GM23338 (cell line): ENCODE results near the gene ZNF23. TPM values are rescaled to one million over a fixed set of nuclear protein-coding genes. Genes with fewer than 3 reads are reported as not detected.

Experiments
- ATAC-seq: fragments of 200-7000 bp; cut with Tn5 transposase; 3 replicates; pipeline ENCODE4 v1.9.1; 2020
- DNase-seq: peaks from one replicate; pipeline ENCODE4 v3.0.0-alpha.2; 2015; ENCODE audit warnings: low spot score
- H2AFZ ChIP-seq: fragments of 200-600 bp; sonication (generic); 2 replicates; pipeline ENCODE4 v1.8.0; 2016; ENCODE audit warnings: antibody characterized with exemption, mild to moderate bottlenecking, moderate library complexity
- H3F3A ChIP-seq: fragments of 200-600 bp; sonication (generic); replicated peaks from 2 replicates; pipeline ENCODE4 v1.8.0; 2017; ENCODE audit warnings: antibody characterized with exemption, mixed run types, low read depth
- H3K27ac ChIP-seq: fragments of 200-600 bp; sonication (generic); 2 replicates; pipeline ENCODE4 v1.6.1; 2016; ENCODE audit warnings: low read depth
- H3K27me3 ChIP-seq: fragments of 200-600 bp; sonication (generic); 2 replicates; pipeline ENCODE4 v1.8.0; 2016; ENCODE audit warnings: mild to moderate bottlenecking, mixed run types, moderate library complexity; ENCODE audit not compliant: insufficient read depth
- H3K36me3 ChIP-seq: fragments of 200-600 bp; sonication (generic); 2 replicates; pipeline ENCODE4 v1.8.0; 2016; ENCODE audit warnings: mild to moderate bottlenecking; ENCODE audit not compliant: insufficient read depth
- H3K4me1 ChIP-seq: fragments of 200-600 bp; sonication (generic); 2 replicates; pipeline ENCODE4 v1.8.0; 2016; ENCODE audit warnings: mild to moderate bottlenecking, moderate library complexity; ENCODE audit not compliant: insufficient read depth
- H3K4me2 ChIP-seq: fragments of 200-600 bp; sonication (generic); 2 replicates; pipeline ENCODE4 v1.7.1; 2017; ENCODE audit warnings: mixed run types
- H3K4me3 ChIP-seq: fragments of 200-600 bp; sonication (generic); 2 replicates; pipeline ENCODE4 v1.6.1; 2016; ENCODE audit warnings: mixed run types
- H3K79me2 ChIP-seq: fragments of 200-600 bp; sonication (generic); replicated peaks from 2 replicates; pipeline ENCODE4 v1.8.0; 2017; ENCODE audit warnings: mild to moderate bottlenecking; ENCODE audit not compliant: insufficient read depth
- H3K9me2 ChIP-seq: fragments of 200-600 bp; sonication (generic); 2 replicates; pipeline ENCODE4 v1.8.0; 2017; ENCODE audit not compliant: insufficient read depth
- H4K20me1 ChIP-seq: fragments of 200-600 bp; sonication (generic); replicated peaks from 2 replicates; pipeline ENCODE4 v1.8.0; 2017; ENCODE audit warnings: mild to moderate bottlenecking; ENCODE audit not compliant: insufficient read depth
- H3K27ac Mint-ChIP-seq: 2 replicates; pipeline ENCODE4 v1.8.0; 2020; ENCODE audit warnings: inconsistent platforms, mild to moderate bottlenecking, moderate library complexity, mixed read lengths
- H3K27me3 Mint-ChIP-seq: 3 replicates; pipeline ENCODE4 v1.8.0; 2022; ENCODE audit warnings: low read depth, mild to moderate bottlenecking, moderate library complexity, mixed read lengths, inconsistent platforms; ENCODE audit not compliant: insufficient read depth, poor library complexity
- H3K36me3 Mint-ChIP-seq: 3 replicates; pipeline ENCODE4 v1.8.0; 2021; ENCODE audit warnings: low read depth, mild to moderate bottlenecking, inconsistent platforms, moderate library complexity, mixed read lengths
- H3K4me1 Mint-ChIP-seq: 3 replicates; pipeline ENCODE4 v1.8.0; 2020; ENCODE audit warnings: mild to moderate bottlenecking, inconsistent platforms, mixed read lengths
- H3K4me3 Mint-ChIP-seq: 3 replicates; pipeline ENCODE4 v1.8.0; 2021; ENCODE audit warnings: moderate library complexity, mild to moderate bottlenecking, inconsistent platforms, mixed read lengths
- H3K9me3 Mint-ChIP-seq: 3 replicates; pipeline ENCODE4 v1.8.0; 2020; ENCODE audit warnings: moderate library complexity, mild to moderate bottlenecking, inconsistent platforms, mixed read lengths
- CREB1 ChIP-seq: fragments of 250-450 bp; sonication (Bioruptor Pico); IDR thresholded peaks from 2 replicates; pipeline ENCODE4 v1.5.0; 2020; ENCODE audit warnings: low read depth, mild to moderate bottlenecking, moderate library complexity
- CTCF ChIP-seq, 2 experiments: fragments of 200-600 bp in 1 of 2; sonication (generic) in 1 of 2; conservative IDR thresholded peaks; 2 replicates each; pipeline versions ENCODE4 v1.5.1 to v1.6.1; 2016 to 2017; ENCODE audit warnings: antibody characterized with exemption in 2 of 2, low read depth in 2 of 2, mild to moderate bottlenecking in 2 of 2, moderate library complexity in 1 of 2
- ETS1 ChIP-seq: IDR thresholded peaks from 2 replicates; pipeline ENCODE4 v1.6.1; 2016; ENCODE audit warnings: antibody characterized with exemption
- EZH2 ChIP-seq: fragments of 200-600 bp; sonication (generic); IDR thresholded peaks from one replicate; pipeline ENCODE4 v1.8.0; 2017; ENCODE audit warnings: antibody characterized with exemption, mild to moderate bottlenecking, low read depth; ENCODE audit not compliant: unreplicated experiment
- EZH2phosphoT487 ChIP-seq: fragments of 200-600 bp; sonication (generic); IDR thresholded peaks from one replicate; pipeline ENCODE4 v1.8.1; 2018; ENCODE audit warnings: antibody characterized with exemption; ENCODE audit not compliant: unreplicated experiment
- JUNB ChIP-seq: IDR thresholded peaks from one replicate; pipeline ENCODE4 v1.6.1; 2016; ENCODE audit warnings: antibody characterized with exemption; ENCODE audit not compliant: unreplicated experiment
- NANOG ChIP-seq: IDR thresholded peaks from 2 replicates; pipeline ENCODE4 v1.6.1; 2016; ENCODE audit warnings: antibody characterized with exemption, borderline replicate concordance
- POLR2AphosphoS5 ChIP-seq: IDR thresholded peaks from 2 replicates; pipeline ENCODE4 v1.6.1; 2016; ENCODE audit warnings: antibody characterized with exemption, low read depth
- REST ChIP-seq: IDR thresholded peaks from one replicate; pipeline ENCODE4 v1.6.1; 2018; ENCODE audit warnings: antibody characterized with exemption; ENCODE audit not compliant: unreplicated experiment
- STAT1 ChIP-seq: IDR thresholded peaks from one replicate; pipeline ENCODE4 v1.6.1; 2016; ENCODE audit warnings: antibody characterized with exemption; ENCODE audit not compliant: unreplicated experiment
- ZNF114 ChIP-seq: fragments of 250-450 bp; sonication (Bioruptor Pico); IDR thresholded peaks from 2 replicates; pipeline ENCODE4 v1.5.0; 2020; ENCODE audit warnings: mild to moderate bottlenecking, moderate library complexity
- ZNF331 ChIP-seq: fragments of 250-450 bp; sonication (Bioruptor Pico); IDR thresholded peaks from 2 replicates; pipeline ENCODE4 v1.5.0; 2020; ENCODE audit warnings: low read depth, mild to moderate bottlenecking, moderate library complexity
- ZNF462 ChIP-seq: fragments of 250-450 bp; sonication (Bioruptor Pico); IDR thresholded peaks from 2 replicates; pipeline ENCODE4 v1.5.0; 2020; ENCODE audit warnings: mild to moderate bottlenecking, moderate library complexity
- polyA plus RNA-seq: library from polyadenylated mRNA; unstranded; fragments of >200 nt; fragmentation: Nextera tagmentation; extraction: Ambion mirVana; gene quantifications from 2 replicates; pipeline ENCODE4 v1.2.1, GENCODE V29; 2016
- total RNA-seq: library from RNA; depleted of rRNA; stranded (reverse); fragments of >200 nt; shearing (Covaris generic); gene quantifications from 2 replicates; pipeline ENCODE4 v1.2.3, GENCODE V29; 2014

Gene ZNF23
- total and polyA plus RNA-seq, 2 experiments from 2014 or later = 8.4 to 8.8 TPM

- Histone ChIP-seq H3K27me3 (no peaks in the 10 kb centered on the region), H3K4me2 (no peak overlapping the region), H3K4me1 (no peaks in the 10 kb centered on the region; the same call in none of the 2 replicates), H3K36me3 (no peaks in the 10 kb centered on the region), H4K20me1 (no peaks in the 10 kb centered on the region), H3F3A (no peaks in the 10 kb centered on the region), H3K27ac (no peak overlapping the region), H2AFZ (no peak overlapping the region), H3K79me2 (no peaks in the 10 kb centered on the region), H3K4me3 (no peak overlapping the region), H3K9me2 (no peaks in the 10 kb centered on the region)
- Mint-ChIP-seq H3K27ac (no peak overlapping the region), H3K36me3 (0 out of 3 replicates have a peak, but pooled peaks cover 3% of the 10 kb centered on the region), H3K4me1 (peaks cover 7% of the 10 kb centered on the region; the same call in 2 of the 3 replicates), H3K9me3 (no peaks in the 10 kb centered on the region), H3K27me3 (no peaks in the 10 kb centered on the region), H3K4me3 (no peak overlapping the region)
- no peak for TF ChIP-seq POLR2AphosphoS5
- TF ChIP-seq JUNB = no peak
- TF ChIP-seq CTCF (conservative IDR thresholded peaks at IDR 0.05; ENCODE audit: low read depth in 2 of 2) = no peak
- no peak for TF ChIP-seq ETS1
- TF ChIP-seq ZNF462 (CRISPR knock-in tag) = no peak
- no peak for TF ChIP-seq REST
- no peak for TF ChIP-seq NANOG
- no peak for TF ChIP-seq STAT1
- no peak for TF ChIP-seq EZH2
- TF ChIP-seq EZH2phosphoT487 = no peak
- TF ChIP-seq ZNF114 (CRISPR knock-in tag) = no peak
- TF ChIP-seq CREB1 (CRISPR knock-in tag) = no peak
- no peak for TF ChIP-seq ZNF331 (CRISPR knock-in tag)
- no peak for DNase-seq
- no peak for ATAC-seq
Measured at GRCh38 chr16:71482569-71482968, 20.5 kb upstream of the ZNF23 start.
